Measurements from ENCODE around the gene U2AF2.

- TF ChIP-seq CTCF (IDR thresholded peaks at IDR 0.05) (no peak), POLR2A (IDR thresholded peaks at IDR 0.05) (no peak)
These were observed 58.2 kb downstream of the U2AF2 start for GRCh38 chr19:55712804-55713631.

Data from lower leg skin (tissue), 3 donors.